ENCODE data around the gene NIN. TPM values are rescaled to one million over a fixed set of nuclear protein-coding genes. Genes with fewer than 3 reads are reported as not detected.

The NIN gene
- total RNA-seq, 1 experiment from 2014 or later, result 37.1 TPM

- Histone ChIP-seq H3K4me1 (ENCODE audit: control insufficient read depth, insufficient read depth, low read length) (no peaks in the 10 kb centered on the region), H3K36me3 (ENCODE audit: control insufficient read depth, insufficient read depth, low read length) (no peaks in the 10 kb centered on the region; the same call in 1 of the 2 replicates), H3K27ac (ENCODE audit: low read length) (no peak overlapping the region), H3K9me3 (ENCODE audit: control insufficient read depth, insufficient read depth, low read depth, low read length) (no peaks in the 10 kb centered on the region), H3K4me3 (ENCODE audit: low read depth in 2 of 2, low read length in 2 of 2) (no peak overlapping the region), H3K27me3 (ENCODE audit: control insufficient read depth, insufficient read depth, low read length) (no peaks in the 10 kb centered on the region)
- DNase-seq (ENCODE audit: low read depth, low spot score) (no peak), ATAC-seq (no peak)
- intact Hi-C loops (cut with micrococcal nuclease; ENCODE audit: unreplicated experiment), result loop anchor here (5.0 kb wide), 1 partner anchor 233 kb away; no protein-coding TSS in a partner anchor
- BruUV-seq (replicated peaks), result no TSS peak
- in situ Hi-C loops (cut with HindIII; ENCODE audit: low pct_unique_long_range_greater_than_20kb, low sequenced_read_pairs), result no loop called here
- POLR2A ChIA-PET, result interaction anchor here (0.6 kb wide), 1 partner anchor 281 kb away, joined by 3 read pairs; no protein-coding TSS in a partner anchor
- no peak for TF ChIP-seq REST (IDR thresholded peaks at IDR 0.05; ENCODE audit: insufficient read depth in 1 of 2, low read depth in 2 of 2, low read length in 1 of 2)
- TF ChIP-seq TCF7L2 (IDR thresholded peaks at IDR 0.05; ENCODE audit: low read depth, low read length), result no peak
- no peak for TF ChIP-seq POLR2AphosphoS5 (IDR thresholded peaks at IDR 0.05; ENCODE audit: low read depth, low read length)
- CTCF ChIA-PET, result no interaction called here
Observed at GRCh38 chr14:50775357-50775756, 55.6 kb downstream of the NIN start.

DNA sequence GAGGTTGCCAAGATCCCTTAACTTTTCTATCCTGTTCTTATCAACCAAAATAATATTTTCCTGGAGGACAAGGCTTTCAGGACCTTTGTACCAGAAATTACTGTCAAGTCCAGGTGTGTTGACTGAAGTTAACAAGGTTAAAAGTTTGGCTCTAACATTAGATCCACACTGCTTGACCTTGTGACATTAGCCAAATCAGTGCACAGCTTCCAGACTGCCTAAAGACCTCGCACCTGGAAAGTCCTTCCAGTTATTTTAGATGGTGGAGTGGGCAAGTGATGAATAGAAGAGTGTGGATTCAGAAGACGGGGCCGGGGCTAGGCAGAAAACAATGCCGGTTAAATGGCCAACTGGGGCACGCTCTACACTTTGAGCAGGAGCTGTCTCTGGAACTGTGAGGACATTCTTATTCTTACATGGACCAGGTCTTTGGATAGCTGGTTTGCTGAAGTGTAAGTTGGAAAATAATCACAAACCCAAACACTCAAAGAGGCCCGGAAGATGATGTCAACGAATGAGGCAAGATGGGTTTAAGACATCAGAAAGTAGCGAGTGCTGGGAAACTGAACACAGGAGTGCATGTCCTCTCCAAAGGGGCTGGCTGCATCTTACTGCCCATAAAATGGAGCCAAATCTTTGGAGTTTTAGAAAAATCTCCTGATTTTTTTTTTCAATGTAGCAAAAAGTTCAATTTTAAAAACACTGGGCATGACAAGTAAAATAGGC, 56.3 kb downstream of the NIN start:
- no TSS peak for BruUV-seq (replicated peaks)
- Histone ChIP-seq H3K27ac (ENCODE audit: low read length) (no peak overlapping the region), H3K4me1 (ENCODE audit: control insufficient read depth, insufficient read depth, low read length) (no peaks in the 10 kb centered on the region), H3K36me3 (ENCODE audit: control insufficient read depth, insufficient read depth, low read length) (no peaks in the 10 kb centered on the region; the same call in 1 of the 2 replicates), H3K4me3 (ENCODE audit: low read depth in 2 of 2, low read length in 2 of 2) (no peak overlapping the region), H3K9me3 (ENCODE audit: control insufficient read depth, insufficient read depth, low read depth, low read length) (no peaks in the 10 kb centered on the region), H3K27me3 (ENCODE audit: control insufficient read depth, insufficient read depth, low read length) (no peaks in the 10 kb centered on the region)
- in situ Hi-C loops (cut with HindIII; ENCODE audit: low pct_unique_long_range_greater_than_20kb, low sequenced_read_pairs) (no loop called here), intact Hi-C loops (cut with micrococcal nuclease; ENCODE audit: unreplicated experiment) (loop anchor here (5.0 kb wide), 2 partner anchors 172 to 232 kb away; no protein-coding TSS in a partner anchor)
- ChIA-PET POLR2A (no interaction called here), CTCF (no interaction called here)
- DNase-seq (ENCODE audit: low read depth, low spot score) (no peak), ATAC-seq (no peak)
- TF ChIP-seq CTCF (IDR thresholded peaks at IDR 0.05) (no peak), SIN3A (IDR thresholded peaks at IDR 0.05; ENCODE audit: borderline replicate concordance, insufficient read depth, low read depth, low read length) (no peak), TCF7L2 (IDR thresholded peaks at IDR 0.05; ENCODE audit: low read depth, low read length) (no peak), REST (IDR thresholded peaks at IDR 0.05; ENCODE audit: insufficient read depth in 1 of 2, low read depth in 2 of 2, low read length in 1 of 2) (no peak)
